ENCODE measurements around the gene SIRT5. TPM values are rescaled to one million over a fixed set of nuclear protein-coding genes. Genes with fewer than 3 reads are reported as not detected.

The SIRT5 gene
- total and polyA plus RNA-seq, 2 donors (not counting 1 experiment from before 2014, with no cell fraction given) = 8.1 to 16.3 TPM

GRCh38 chr6:13576017-13576416 lies 1.6 kb downstream of the SIRT5 start:
- Mint-ChIP-seq H3K9me3 (ENCODE audit: insufficient read depth) (no peaks in the 10 kb centered on the region), H3K4me1 (peaks cover 27% of the 10 kb centered on the region), H3K27ac (peak overlapping the region; percentile 75), H3K4me3 (peak overlapping the region; percentile 74), H3K27me3 (no peaks in the 10 kb centered on the region)
- H3K27me3 ChIP-seq (replicated peaks in 1 of 4; ENCODE audit: control extremely low read depth in 1 of 4, control insufficient read depth in 3 of 4, insufficient read depth in 4 of 4, low read length in 3 of 4) = no peaks in the 10 kb centered on the region
- ChIA-PET CTCF (interaction anchor here (1.0 to 5.6 kb wide), 12 partner anchors 12 to 244 kb away, joined by 3 to 53 read pairs (median 19); partner anchors contain the start of genes NOL7 and TBC1D7), POLR2A (no interaction called here)
- H3K4me3 ChIP-seq (ENCODE audit: control extremely low read depth in 1 of 5, extremely low read depth in 1 of 5, insufficient read depth in 1 of 5, low read depth in 2 of 5, low read length in 4 of 5) = no peak overlapping the region
- WGBS (ENCODE audit: insufficient coverage) = no CpG with 5 or more reads among the region's 3 CpGs
- intact Hi-C loops (cut with micrococcal nuclease) = no loop called here
- peaks cover 22% of the 10 kb centered on the region for H3K79me2 ChIP-seq (ENCODE audit: control insufficient read depth, insufficient read depth, low read length)
- ATAC-seq (ENCODE audit: low read depth) = no peak
- H4K20me1 ChIP-seq (ENCODE audit: control insufficient read depth, insufficient read depth, low read length, poor library complexity, severe bottlenecking) = no peaks in the 10 kb centered on the region
- H3K27ac ChIP-seq (ENCODE audit: low read length in 2 of 2) = no peak overlapping the region
- no peak for DNase-seq
- no peaks in the 10 kb centered on the region for H3K9me3 ChIP-seq (ENCODE audit: control extremely low read depth in 1 of 3, control insufficient read depth in 2 of 3, insufficient read depth in 1 of 3, low read length in 2 of 3)
- TF ChIP-seq CTCF (IDR thresholded peaks at IDR 0.05) (no peak), EZH2 (IDR thresholded peaks at IDR 0.05; ENCODE audit: borderline replicate concordance, insufficient read depth, low read depth, low read length, poor library complexity, severe bottlenecking) (no peak)
- no peak overlapping the region for H3K9ac ChIP-seq (ENCODE audit: low read length)
- H2AFZ ChIP-seq (ENCODE audit: insufficient read depth, low read depth, low read length, poor library complexity, severe bottlenecking) = no peak overlapping the region
- peaks cover 15 to 16% of the 10 kb centered on the region in 2 donors for H3K4me1 ChIP-seq (ENCODE audit: control insufficient read depth in 2 of 2, insufficient read depth in 2 of 2, low read length in 2 of 2)
- no peak overlapping the region for H3K4me2 ChIP-seq (replicated peaks; ENCODE audit: low read depth, low read length, poor library complexity, severe bottlenecking)
- peaks cover 0 to 8% of the 10 kb centered on the region in 2 experiments for H3K36me3 ChIP-seq (replicated peaks in 1 of 2; ENCODE audit: control extremely low read depth in 1 of 2, control insufficient read depth in 1 of 2, extremely low read depth in 1 of 2, insufficient read depth in 2 of 2, low read length in 1 of 2)

- H3K4me3 ChIP-seq (ENCODE audit: control extremely low read depth in 1 of 5, extremely low read depth in 1 of 5, insufficient read depth in 1 of 5, low read depth in 2 of 5, low read length in 4 of 5) = no peak overlapping the region
- no peaks in the 10 kb centered on the region for H4K20me1 ChIP-seq (ENCODE audit: control insufficient read depth, insufficient read depth, low read length, poor library complexity, severe bottlenecking)
- H3K27me3 ChIP-seq (replicated peaks in 1 of 4; ENCODE audit: control extremely low read depth in 1 of 4, control insufficient read depth in 3 of 4, insufficient read depth in 4 of 4, low read length in 3 of 4) = no peaks in the 10 kb centered on the region
- H3K4me1 ChIP-seq (ENCODE audit: control insufficient read depth in 2 of 2, insufficient read depth in 2 of 2, low read length in 2 of 2) = peaks cover 15 to 16% of the 10 kb centered on the region in 2 donors
- Mint-ChIP-seq H3K9me3 (ENCODE audit: insufficient read depth) (no peaks in the 10 kb centered on the region), H3K27me3 (no peaks in the 10 kb centered on the region), H3K4me3 (no peak overlapping the region), H3K4me1 (peaks cover 25% of the 10 kb centered on the region), H3K27ac (no peak overlapping the region)
- H3K79me2 ChIP-seq (ENCODE audit: control insufficient read depth, insufficient read depth, low read length) = peaks cover 22% of the 10 kb centered on the region
- no peak overlapping the region for H3K9ac ChIP-seq (ENCODE audit: low read length)
- ChIA-PET CTCF (no interaction called here), POLR2A (no interaction called here)
- H3K27ac ChIP-seq (ENCODE audit: low read length in 2 of 2) = no peak overlapping the region
- no peak for DNase-seq
- H2AFZ ChIP-seq (ENCODE audit: insufficient read depth, low read depth, low read length, poor library complexity, severe bottlenecking) = no peak overlapping the region
- TF ChIP-seq EZH2 (IDR thresholded peaks at IDR 0.05; ENCODE audit: borderline replicate concordance, insufficient read depth, low read depth, low read length, poor library complexity, severe bottlenecking) (no peak), CTCF (IDR thresholded peaks at IDR 0.05) (no peak)
- no peaks in the 10 kb centered on the region for H3K9me3 ChIP-seq (ENCODE audit: control extremely low read depth in 1 of 3, control insufficient read depth in 2 of 3, insufficient read depth in 1 of 3, low read length in 2 of 3)
- no peak overlapping the region for H3K4me2 ChIP-seq (replicated peaks; ENCODE audit: low read depth, low read length, poor library complexity, severe bottlenecking)
- peaks cover 0 to 8% of the 10 kb centered on the region in 2 experiments for H3K36me3 ChIP-seq (replicated peaks in 1 of 2; ENCODE audit: control extremely low read depth in 1 of 2, control insufficient read depth in 1 of 2, extremely low read depth in 1 of 2, insufficient read depth in 2 of 2, low read length in 1 of 2)
- WGBS (ENCODE audit: insufficient coverage) = no CpG with 5 or more reads among the region's 3 CpGs
- intact Hi-C loops (cut with micrococcal nuclease) = no loop called here
- no peak for ATAC-seq (ENCODE audit: low read depth)
Observed at GRCh38 chr6:13577926-13578325, 3.5 kb downstream of the SIRT5 start.

All from B cell (primary cell).